Astrocyte (in vitro differentiated cells and primary cell): ENCODE measurements around the gene PIGN. TPM values are rescaled to one million over a fixed set of nuclear protein-coding genes. Genes with fewer than 3 reads are reported as not detected.

ENCODE experiments used
- DNase-seq: peaks from one replicate; pipeline ENCODE4 v3.0.0-alpha.2; 2010; ENCODE audit warnings: low read depth
- FAIRE-seq: peaks from 2 replicates; lab custom pipeline; 2011; peaks lifted over from hg19 to GRCh38; lab: Jason Lieb, UNC
- H2AFZ ChIP-seq: 2 replicates; pipeline ENCODE4 v1.6.0; 2012; ENCODE audit warnings: low read depth, low read length, inconsistent platforms
- H3K27ac ChIP-seq: 2 replicates; pipeline ENCODE4 v1.5.1; 2011; ENCODE audit warnings: low read depth, low read length, inconsistent platforms
- H3K27me3 ChIP-seq: 2 replicates; pipeline ENCODE4 v1.6.0; 2011; ENCODE audit warnings: low read length, inconsistent platforms; ENCODE audit not compliant: insufficient read depth
- H3K36me3 ChIP-seq: 2 replicates; pipeline ENCODE4 v1.5.1; 2011; ENCODE audit warnings: low read length, inconsistent platforms; ENCODE audit not compliant: insufficient read depth
- H3K4me1 ChIP-seq: 2 replicates; pipeline ENCODE4 v1.5.1; 2011; ENCODE audit warnings: low read length, inconsistent platforms; ENCODE audit not compliant: insufficient read depth
- H3K4me2 ChIP-seq: 2 replicates; pipeline ENCODE4 v1.6.0; 2012; ENCODE audit warnings: low read length, inconsistent platforms
- H3K4me3 ChIP-seq: 2 replicates; pipeline ENCODE4 v1.5.1; 2011; ENCODE audit warnings: low read depth, mild to moderate bottlenecking, low read length, inconsistent platforms; ENCODE audit not compliant: insufficient read depth
- H3K79me2 ChIP-seq: 2 replicates; pipeline ENCODE4 v1.6.0; 2012; ENCODE audit warnings: mild to moderate bottlenecking, low read length, inconsistent platforms; ENCODE audit not compliant: insufficient read depth
- H3K9ac ChIP-seq: 2 replicates; pipeline ENCODE4 v1.6.0; 2012; ENCODE audit warnings: mild to moderate bottlenecking, low read length, inconsistent platforms
- H3K9me3 ChIP-seq: 2 replicates; pipeline ENCODE4 v1.5.1; 2012; ENCODE audit warnings: low read depth, mild to moderate bottlenecking, low read length, inconsistent platforms; ENCODE audit not compliant: insufficient read depth
- H4K20me1 ChIP-seq: 2 replicates; pipeline ENCODE4 v1.6.0; 2012; ENCODE audit warnings: low read length, inconsistent platforms; ENCODE audit not compliant: insufficient read depth
- H3K27ac Mint-ChIP-seq: one replicate; pipeline ENCODE4 v1.8.0; 2021; ENCODE audit warnings: mild to moderate bottlenecking, mixed read lengths; ENCODE audit not compliant: unreplicated experiment
- H3K27me3 Mint-ChIP-seq: one replicate; pipeline ENCODE4 v1.8.0; 2021; ENCODE audit warnings: low read depth, mixed read lengths; ENCODE audit not compliant: unreplicated experiment
- H3K36me3 Mint-ChIP-seq: one replicate; pipeline ENCODE4 v1.8.0; 2021; ENCODE audit warnings: low read depth, mixed read lengths; ENCODE audit not compliant: unreplicated experiment
- H3K4me1 Mint-ChIP-seq: one replicate; pipeline ENCODE4 v1.8.0; 2021; ENCODE audit warnings: low read depth, mixed read lengths; ENCODE audit not compliant: unreplicated experiment
- H3K4me3 Mint-ChIP-seq: one replicate; pipeline ENCODE4 v1.8.0; 2021; ENCODE audit warnings: mild to moderate bottlenecking, moderate library complexity, mixed read lengths; ENCODE audit not compliant: unreplicated experiment
- H3K9me3 Mint-ChIP-seq: one replicate; pipeline ENCODE4 v1.8.0; 2021; ENCODE audit warnings: mild to moderate bottlenecking, mixed read lengths; ENCODE audit not compliant: unreplicated experiment
- CTCF ChIP-seq: IDR thresholded peaks from 2 replicates; pipeline ENCODE4 v1.5.1; 2011; ENCODE audit warnings: low read depth, mild to moderate bottlenecking, inconsistent platforms, low read length, moderate library complexity; ENCODE audit not compliant: insufficient read depth
- EZH2 ChIP-seq: IDR thresholded peaks from 2 replicates; pipeline ENCODE4 v1.6.1; 2012; ENCODE audit warnings: mild to moderate bottlenecking, low read length, inconsistent platforms; ENCODE audit not compliant: insufficient read depth
- total RNA-seq: library from RNA; stranded (reverse); gene quantifications from 2 replicates; pipeline ENCODE4 v1.2.1, GENCODE V29; 2021

The PIGN gene
- total RNA-seq, 1 donor from 2014 or later = 20.0 TPM

- Histone ChIP-seq H3K4me2 (no peak overlapping the region), H3K4me1 (no peaks in the 10 kb centered on the region), H3K27me3 (no peaks in the 10 kb centered on the region), H3K36me3 (no peaks in the 10 kb centered on the region), H4K20me1 (no peaks in the 10 kb centered on the region), H2AFZ (no peak overlapping the region), H3K4me3 (no peak overlapping the region), H3K9me3 (no peaks in the 10 kb centered on the region), H3K9ac (no peak overlapping the region), H3K79me2 (no peaks in the 10 kb centered on the region), H3K27ac (no peak overlapping the region)
- FAIRE-seq = no peak
- H3K4me3 Mint-ChIP-seq = no peak overlapping the region
- no peak for DNase-seq
- no peak overlapping the region for H3K27ac Mint-ChIP-seq
- H3K36me3 Mint-ChIP-seq = peaks cover 9% of the 10 kb centered on the region
- no peaks in the 10 kb centered on the region for H3K27me3 Mint-ChIP-seq
- H3K4me1 Mint-ChIP-seq = no peaks in the 10 kb centered on the region
- peaks cover 5% of the 10 kb centered on the region for H3K9me3 Mint-ChIP-seq
- TF ChIP-seq CTCF = no peak
- no peak for TF ChIP-seq EZH2
Observed at GRCh38 chr18:62044490-62045000, 142.3 kb downstream of the PIGN start.

GRCh38 chr18:62037989-62038778, 148.7 kb downstream of the PIGN start:
- Histone ChIP-seq H2AFZ (no peak overlapping the region), H3K4me2 (peak overlapping the region; percentile 40), H4K20me1 (no peaks in the 10 kb centered on the region), H3K4me3 (no peak overlapping the region), H3K4me1 (peaks cover 4% of the 10 kb centered on the region), H3K9me3 (no peaks in the 10 kb centered on the region), H3K27me3 (no peaks in the 10 kb centered on the region), H3K9ac (no peak overlapping the region), H3K27ac (no peak overlapping the region), H3K79me2 (no peaks in the 10 kb centered on the region), H3K36me3 (no peaks in the 10 kb centered on the region)
- no peaks in the 10 kb centered on the region for H3K36me3 Mint-ChIP-seq
- H3K9me3 Mint-ChIP-seq = no peaks in the 10 kb centered on the region
- FAIRE-seq (no peak), DNase-seq (peak; percentile 45)
- TF ChIP-seq EZH2 (no peak), CTCF (no peak)
- H3K27ac Mint-ChIP-seq = no peak overlapping the region
- H3K4me1 Mint-ChIP-seq = peaks cover 5% of the 10 kb centered on the region
- no peak overlapping the region for H3K4me3 Mint-ChIP-seq
- no peaks in the 10 kb centered on the region for H3K27me3 Mint-ChIP-seq
